Thymus (tissue), 11 donors: ENCODE measurements around the gene SCLY. TPM values are rescaled to one million over a fixed set of nuclear protein-coding genes. Genes with fewer than 3 reads are reported as not detected.

Experiments
- DNase-seq, 9 donors: peaks; one replicate each; pipeline ENCODE4 v3.0.0-alpha.2; 2013; ENCODE audit warnings: low spot score in 9 of 9, low read depth in 6 of 9, missing footprints in 1 of 9
- H3K27ac ChIP-seq, 2 donors: one replicate each; pipeline ENCODE4 v1.5.1; 2013; ENCODE audit warnings: control low read depth in 1 of 2, low read depth in 1 of 2, low read length in 1 of 2, mild to moderate bottlenecking in 1 of 2, moderate library complexity in 1 of 2
- H3K27me3 ChIP-seq, 2 donors: one replicate each; pipeline ENCODE4 v1.5.1; 2013; ENCODE audit warnings: low read length in 1 of 2; ENCODE audit not compliant: control insufficient read depth in 2 of 2, insufficient read depth in 1 of 2
- H3K36me3 ChIP-seq, 2 donors: one replicate each; pipeline ENCODE4 v1.5.1; 2013; ENCODE audit warnings: low read length in 1 of 2, mild to moderate bottlenecking in 1 of 2, moderate library complexity in 1 of 2; ENCODE audit not compliant: control insufficient read depth in 2 of 2, insufficient read depth in 2 of 2
- H3K4me1 ChIP-seq, 2 donors: one replicate each; pipeline ENCODE4 v1.5.1; 2013; ENCODE audit warnings: low read length in 2 of 2; ENCODE audit not compliant: control insufficient read depth in 2 of 2, insufficient read depth in 2 of 2
- H3K4me3 ChIP-seq, 2 donors: one replicate each; pipeline ENCODE4 v1.5.1; 2013; ENCODE audit warnings: low read length in 2 of 2, control low read depth in 1 of 2, mild to moderate bottlenecking in 1 of 2
- H3K9me3 ChIP-seq, 2 donors: one replicate each; pipeline ENCODE4 v1.5.1; 2013; ENCODE audit warnings: low read length in 1 of 2, mild to moderate bottlenecking in 1 of 2; ENCODE audit not compliant: control insufficient read depth in 2 of 2, insufficient read depth in 1 of 2
- WGBS: extraction: QIAGEN DNeasy Blood & Tissue Kit; methylation state at CpG from one replicate; pipeline ENCODE4 v1.1.7; 2013; 5-methylcytosine and 5-hydroxymethylcytosine counted together
- polyA plus RNA-seq: library from polyadenylated mRNA; stranded (reverse); fragments of 200-250 nt; gene quantifications from one replicate; pipeline ENCODE4 v1.2.3, GENCODE V29; 2013
- total RNA-seq: library from RNA; stranded (reverse); fragments of 120-200 nt; gene quantifications from one replicate; pipeline ENCODE4 v1.2.4, GENCODE V29; 2013
- donor health status: healthy.

Gene SCLY
- total and polyA plus RNA-seq, 2 donors, result 10.4 to 17.4 TPM

DNA sequence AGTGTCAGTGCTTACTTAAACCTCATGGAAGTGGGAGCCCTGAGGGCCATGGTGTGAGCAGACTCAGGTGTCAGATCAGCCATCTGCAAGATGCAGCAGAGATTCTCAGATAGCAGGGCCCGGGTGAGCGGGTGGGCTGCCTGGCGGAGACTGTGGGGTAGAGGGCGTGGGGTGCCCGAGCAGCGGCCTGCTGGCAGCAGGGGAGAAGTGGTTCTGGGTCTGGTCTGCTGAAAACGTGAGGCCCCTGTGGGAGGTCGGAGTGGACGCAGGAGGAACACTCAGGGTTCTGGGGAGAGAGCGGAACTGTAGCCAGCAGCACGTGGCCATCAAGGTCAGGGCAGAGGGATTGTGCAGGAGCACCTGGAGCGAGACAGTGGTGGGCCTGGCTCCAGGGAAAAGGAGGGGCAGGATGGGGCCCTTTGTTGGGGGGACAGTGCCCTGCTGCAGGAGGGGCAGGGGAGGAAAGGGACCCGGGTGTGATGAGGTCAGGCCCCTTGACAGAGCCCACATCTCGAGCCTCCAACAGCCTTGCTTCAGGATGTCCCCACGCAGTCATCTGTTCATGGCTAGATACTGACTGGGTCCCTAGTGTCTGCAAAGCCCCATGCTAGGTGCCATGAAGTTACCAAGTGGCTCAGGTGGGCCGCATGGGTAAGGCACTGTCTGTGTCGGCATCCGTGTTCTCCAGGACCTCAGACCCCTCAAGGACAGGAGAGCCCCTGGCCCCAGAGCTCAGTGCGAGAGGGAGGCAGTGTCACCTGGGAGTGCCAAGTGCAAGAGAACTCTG, 36.6 kb downstream of the SCLY start:
- H3K36me3 ChIP-seq, result peaks cover 8% of the 10 kb centered on the region in 2 donors
- H3K9me3 ChIP-seq, result peaks cover 0 to 6% of the 10 kb centered on the region in 2 donors
- DNase-seq, result no peak
- H3K27me3 ChIP-seq, result no peaks in the 10 kb centered on the region
- H3K4me1 ChIP-seq, result no peaks in the 10 kb centered on the region
- 92% methylated on average over 19 of the region's 19 CpGs for WGBS
- no peak overlapping the region for H3K27ac ChIP-seq
- no peak overlapping the region for H3K4me3 ChIP-seq

DNA sequence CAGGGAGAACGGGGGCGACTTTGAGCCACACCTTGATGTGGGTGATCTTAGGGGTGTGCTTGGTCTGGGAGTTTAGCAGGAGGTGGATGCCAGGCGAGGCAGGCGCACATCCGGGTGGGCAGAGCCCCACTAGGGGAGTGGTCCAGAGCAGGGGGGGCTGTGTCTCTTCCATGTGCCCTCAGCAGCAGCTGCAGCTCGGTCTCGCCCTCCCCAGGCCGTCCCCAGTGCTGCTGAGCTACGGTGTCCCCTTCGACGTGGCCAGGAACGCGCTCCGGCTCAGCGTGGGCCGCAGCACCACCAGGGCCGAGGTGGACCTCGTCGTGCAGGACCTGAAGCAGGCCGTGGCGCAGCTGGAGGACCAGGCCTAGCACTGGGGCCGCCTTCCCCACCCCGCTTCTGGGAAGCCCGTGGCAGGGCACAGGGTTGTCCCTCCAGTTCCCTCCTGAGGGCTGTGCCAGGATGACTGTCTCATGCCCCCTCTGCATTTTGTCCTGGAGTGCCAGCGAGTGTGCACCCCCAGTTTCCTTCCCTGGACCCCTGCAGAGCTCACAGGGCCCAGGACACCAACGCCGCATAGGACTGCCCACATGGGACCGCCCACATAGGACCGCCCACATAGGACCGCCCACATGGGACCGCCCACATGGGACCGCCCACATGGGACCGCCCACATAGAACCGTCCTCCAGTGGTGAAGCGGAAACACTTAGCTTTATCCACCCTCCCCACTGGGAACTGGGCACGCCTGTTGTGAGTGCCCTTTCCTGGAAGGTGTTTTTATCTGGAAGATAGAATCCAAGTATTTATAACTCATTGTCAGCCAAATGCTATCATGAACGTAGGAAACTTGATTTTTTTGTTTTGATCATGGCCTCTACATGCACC, 37.4 kb downstream of the SCLY start:
- Histone ChIP-seq H3K9me3 (peaks cover 0 to 6% of the 10 kb centered on the region in 2 donors), H3K4me3 (no peak overlapping the region), H3K36me3 (peaks cover 3 to 8% of the 10 kb centered on the region in 2 donors), H3K4me1 (no peaks in the 10 kb centered on the region), H3K27me3 (no peaks in the 10 kb centered on the region), H3K27ac (no peak overlapping the region)
- 95% methylated on average over 37 of the region's 37 CpGs for WGBS
- DNase-seq, result no peak

DNA sequence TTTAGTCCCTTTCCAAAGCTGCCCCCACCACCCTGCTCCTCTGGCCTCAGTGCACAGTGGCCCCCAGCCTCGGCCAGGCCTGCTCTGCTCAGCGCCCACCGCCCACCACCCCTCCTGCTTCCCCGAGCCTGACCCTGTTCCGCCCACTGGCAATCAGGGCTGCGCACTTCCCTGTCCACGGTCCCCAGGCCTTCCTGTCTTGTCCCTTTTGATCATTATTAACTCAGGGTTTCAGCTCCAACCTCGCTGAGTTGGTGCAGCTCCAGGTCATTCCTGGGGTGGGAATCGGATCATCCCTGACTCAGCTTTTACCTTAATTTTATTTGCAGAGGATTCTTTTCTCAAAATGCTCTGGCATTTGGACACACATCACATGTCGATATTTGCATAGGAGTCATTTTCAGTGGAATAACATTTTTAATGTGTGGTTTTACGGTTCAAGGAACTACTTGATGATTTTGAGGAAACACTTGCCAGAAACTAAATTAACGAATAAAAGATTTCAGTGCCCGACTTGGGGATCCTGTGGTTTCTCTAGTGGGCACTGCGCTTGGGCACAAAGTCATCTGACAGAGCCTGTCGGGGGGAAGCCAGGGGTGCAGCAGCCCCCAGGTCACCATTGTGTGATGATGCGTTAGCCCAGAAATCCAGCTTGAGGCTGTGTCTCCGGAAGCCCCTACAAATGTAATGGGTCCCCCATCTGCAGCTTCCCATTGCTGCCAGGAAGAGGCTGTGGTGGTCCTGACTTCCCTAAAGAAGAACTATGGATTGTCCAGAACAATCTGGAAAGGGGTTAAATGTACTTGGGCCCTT, 38.3 kb downstream of the SCLY start:
- 71% methylated on average over 17 of the region's 17 CpGs for WGBS
- no peak for DNase-seq
- Histone ChIP-seq H3K9me3 (peaks cover 0 to 6% of the 10 kb centered on the region in 2 donors), H3K4me1 (no peaks in the 10 kb centered on the region), H3K27ac (no peak overlapping the region), H3K4me3 (no peak overlapping the region), H3K27me3 (no peaks in the 10 kb centered on the region), H3K36me3 (peaks cover 0 to 8% of the 10 kb centered on the region in 2 donors)

DNA sequence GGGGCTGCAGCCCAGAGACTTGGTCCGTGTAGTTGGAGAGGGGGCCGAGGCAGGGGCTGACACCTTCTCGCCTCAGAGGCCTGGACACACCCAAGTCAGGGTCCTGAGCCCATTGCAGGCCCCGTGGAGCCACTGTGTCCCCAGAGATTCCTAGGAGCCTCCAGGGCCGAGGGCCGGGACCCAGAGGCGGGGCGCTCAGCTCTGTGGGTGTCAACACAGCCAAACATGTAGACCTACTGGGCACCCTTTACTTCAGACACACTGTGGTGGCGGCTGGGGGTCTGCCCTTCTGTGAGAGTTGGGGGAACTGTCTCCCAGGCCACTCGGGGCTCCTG, 38.9 kb downstream of the SCLY start:
- no peak overlapping the region for H3K4me3 ChIP-seq
- DNase-seq, result no peak
- H3K9me3 ChIP-seq, result peaks cover 0 to 6% of the 10 kb centered on the region in 2 donors
- no peak overlapping the region for H3K27ac ChIP-seq
- H3K4me1 ChIP-seq, result peaks cover 0 to 2% of the 10 kb centered on the region in 2 donors
- 98% methylated on average over 10 of the region's 10 CpGs for WGBS
- no peaks in the 10 kb centered on the region for H3K27me3 ChIP-seq
- H3K36me3 ChIP-seq, result peaks cover 0 to 3% of the 10 kb centered on the region in 2 donors

DNA sequence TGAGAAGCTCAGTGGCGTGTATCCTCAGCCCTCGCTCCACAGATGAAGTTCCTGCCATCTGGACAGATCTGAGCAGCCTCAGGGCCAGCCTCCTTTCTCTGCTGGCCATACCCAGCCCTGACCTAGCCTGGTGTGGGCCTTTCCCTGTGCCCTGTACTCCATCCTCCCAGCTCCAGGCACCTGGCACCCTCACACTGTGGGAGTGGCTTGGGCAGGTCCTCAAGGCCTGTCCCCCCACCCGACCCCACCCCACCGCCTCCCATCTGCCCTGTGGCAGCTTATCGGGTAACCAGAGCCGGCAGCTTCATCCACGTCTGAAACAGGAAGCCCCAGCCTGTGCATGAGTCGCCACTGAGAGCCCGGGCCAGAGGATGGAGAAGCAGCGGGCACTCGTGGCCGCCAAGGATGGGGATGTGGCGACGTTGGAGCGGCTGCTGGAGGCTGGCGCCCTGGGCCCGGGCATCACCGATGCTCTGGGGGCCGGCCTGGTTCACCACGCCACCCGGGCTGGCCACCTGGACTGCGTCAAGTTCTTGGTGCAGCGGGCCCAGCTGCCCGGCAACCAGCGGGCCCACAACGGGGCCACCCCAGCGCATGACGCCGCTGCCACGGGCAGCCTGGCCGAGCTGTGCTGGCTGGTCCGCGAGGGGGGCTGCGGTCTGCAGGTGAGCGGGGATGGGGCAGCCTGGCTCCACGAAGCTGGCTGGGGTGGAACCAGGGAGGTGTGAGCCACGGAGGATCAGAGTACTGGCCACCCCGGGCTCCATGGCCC, 39.4 kb downstream of the SCLY start, which contains the start of gene ESPNL:
Gene ESPNL, plus strand, starts transcription at position 292 of the 772 bp plus-strand sequence. Its CDS starts 80 bp downstream, at position 372.
- no peak for DNase-seq
- Histone ChIP-seq H3K27me3 (no peaks in the 10 kb centered on the region), H3K27ac (no peak within 1 kb of the TSS), H3K4me3 (no peak within 1 kb of the TSS), H3K36me3 (peaks cover 0 to under 1% of the 10 kb centered on the region in 2 donors), H3K9me3 (peaks cover 0 to 6% of the 10 kb centered on the region in 2 donors), H3K4me1 (peaks cover 0 to 7% of the 10 kb centered on the region in 2 donors)
- WGBS, result 90% methylated on average over 38 of the region's 38 CpGs

DNA sequence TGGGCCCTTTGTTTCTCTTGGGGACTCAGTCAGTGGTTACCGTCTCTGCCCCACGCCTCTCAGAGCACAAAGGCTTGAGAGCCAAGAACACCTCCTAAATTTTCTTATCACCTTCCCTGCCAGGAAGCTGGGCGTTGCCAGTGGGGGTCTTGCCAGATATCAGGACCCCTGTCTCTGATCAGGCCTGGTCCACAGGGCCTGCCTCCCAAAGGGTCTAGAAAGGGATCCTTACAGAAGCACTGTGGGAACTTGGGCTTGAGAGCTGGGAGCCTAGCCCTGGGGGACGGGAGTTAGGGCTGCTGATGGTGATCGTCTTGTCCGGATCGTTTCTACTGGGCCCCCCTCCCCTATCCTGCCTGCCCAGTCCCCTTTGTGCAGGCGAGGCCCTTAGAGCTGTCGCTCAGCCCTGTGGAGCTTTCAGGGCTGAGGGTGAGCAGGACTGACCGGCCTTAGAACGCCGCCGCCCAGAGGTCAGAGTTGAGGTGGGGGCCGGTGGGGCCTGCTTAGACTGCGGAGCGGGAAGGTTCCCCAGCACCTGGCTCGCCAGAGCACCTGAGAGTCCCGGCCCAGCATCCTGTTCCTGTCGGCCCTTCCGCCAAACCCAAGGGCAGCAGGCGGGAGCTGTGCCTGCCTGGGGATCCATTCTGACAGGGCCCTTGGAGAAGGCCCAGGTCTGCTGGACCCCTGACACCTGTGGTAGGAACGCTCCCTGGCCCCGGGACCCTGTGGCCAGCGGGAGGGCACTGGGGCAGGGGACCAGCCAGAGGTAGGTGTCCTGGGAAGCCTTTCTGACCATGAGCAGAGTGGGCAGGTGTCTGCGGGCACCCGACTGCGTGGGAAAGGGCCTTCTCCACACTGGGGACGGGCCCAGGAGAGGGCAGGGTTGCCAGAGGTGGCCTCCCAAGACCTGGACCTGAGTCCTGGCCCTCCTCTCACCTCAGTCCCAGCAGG, 40.3 kb downstream of the SCLY start:
- DNase-seq, result no peak
- no peaks in the 10 kb centered on the region for H3K36me3 ChIP-seq
- H3K9me3 ChIP-seq, result peaks cover 0 to 6% of the 10 kb centered on the region in 2 donors
- no peaks in the 10 kb centered on the region for H3K27me3 ChIP-seq
- H3K4me3 ChIP-seq, result no peak overlapping the region
- H3K4me1 ChIP-seq, result peaks cover 0 to 16% of the 10 kb centered on the region in 2 donors
- WGBS, result 95% methylated on average over 28 of the region's 28 CpGs
- no peak overlapping the region for H3K27ac ChIP-seq

DNA sequence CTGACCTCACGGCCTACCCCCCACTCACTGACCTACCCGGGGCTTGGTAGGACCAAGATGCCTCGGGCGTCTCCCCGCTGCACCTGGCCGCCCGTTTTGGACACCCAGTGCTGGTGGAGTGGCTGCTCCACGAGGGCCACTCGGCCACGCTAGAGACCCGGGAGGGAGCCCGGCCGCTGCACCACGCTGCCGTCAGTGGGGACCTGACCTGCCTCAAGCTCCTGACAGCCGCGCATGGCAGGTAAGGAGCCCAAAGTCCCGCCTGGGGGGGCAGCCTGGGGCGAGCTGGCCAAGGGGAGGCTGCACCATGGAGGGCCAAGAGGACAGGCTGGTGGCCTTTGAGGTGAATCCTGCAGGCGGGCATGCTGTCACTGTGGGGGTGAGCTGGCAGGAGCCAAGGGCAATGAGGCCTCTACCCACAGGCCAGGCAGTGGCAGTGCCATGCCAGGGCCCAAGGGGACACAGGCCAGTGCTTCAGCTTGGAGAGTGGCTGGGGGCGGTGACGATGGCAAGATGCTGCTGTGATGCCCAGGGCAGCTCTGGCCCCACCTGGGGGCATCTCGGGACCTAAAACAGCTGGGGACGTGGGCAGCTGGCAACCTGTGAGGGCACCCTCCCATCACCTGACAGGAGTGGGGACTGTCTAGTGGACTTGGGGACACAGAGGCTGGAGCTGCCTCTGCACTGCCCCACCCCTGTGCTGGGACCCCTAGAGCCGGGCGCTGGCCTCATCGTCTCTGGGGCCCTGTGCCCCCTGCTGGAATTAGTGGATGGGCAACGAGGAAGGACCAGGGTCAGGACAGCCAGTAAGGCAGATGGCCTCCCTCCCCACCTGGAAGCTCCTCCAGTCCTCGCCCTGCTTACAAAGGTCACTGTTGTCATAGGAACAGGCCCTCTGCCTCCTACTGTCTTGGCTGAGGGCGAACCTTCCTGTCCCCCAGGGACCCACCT, 41.4 kb downstream of the SCLY start:
- Histone ChIP-seq H3K4me3 (no peak overlapping the region), H3K36me3 (no peaks in the 10 kb centered on the region), H3K27ac (no peak overlapping the region), H3K9me3 (peaks cover 0 to 10% of the 10 kb centered on the region in 2 donors), H3K27me3 (no peaks in the 10 kb centered on the region), H3K4me1 (peaks cover 0 to 27% of the 10 kb centered on the region in 2 donors)
- WGBS, result 96% methylated on average over 30 of the region's 30 CpGs
- no peak for DNase-seq
